RKO (cell line): Measurements from ENCODE around the gene COL15A1.

Source experiments
- DNase-seq: peaks from one replicate; pipeline ENCODE4 v3.0.0-alpha.2; 2016; ENCODE audit warnings: low spot score

Gene COL15A1

DNA sequence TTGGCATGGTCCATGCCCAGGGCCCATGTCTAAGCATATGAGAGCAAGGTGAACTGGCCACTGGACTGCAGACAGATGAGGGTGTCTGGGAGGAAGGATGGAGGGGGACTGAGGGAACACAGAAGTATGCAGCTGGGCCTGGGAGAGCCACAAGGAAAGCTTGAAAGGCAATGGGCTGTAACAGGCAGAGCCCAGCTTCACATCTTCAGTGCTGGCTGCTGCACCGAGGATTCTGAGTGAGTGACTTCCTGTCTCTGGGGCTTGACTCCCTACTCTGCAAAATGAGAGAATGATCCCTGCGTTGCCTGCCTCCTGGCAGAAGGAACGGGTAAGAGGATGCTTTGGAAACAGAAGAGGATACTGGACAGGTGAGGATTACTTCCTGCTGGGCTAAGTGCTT, 29.0 kb downstream of the COL15A1 start:
- DNase-seq = no peak

DNA sequence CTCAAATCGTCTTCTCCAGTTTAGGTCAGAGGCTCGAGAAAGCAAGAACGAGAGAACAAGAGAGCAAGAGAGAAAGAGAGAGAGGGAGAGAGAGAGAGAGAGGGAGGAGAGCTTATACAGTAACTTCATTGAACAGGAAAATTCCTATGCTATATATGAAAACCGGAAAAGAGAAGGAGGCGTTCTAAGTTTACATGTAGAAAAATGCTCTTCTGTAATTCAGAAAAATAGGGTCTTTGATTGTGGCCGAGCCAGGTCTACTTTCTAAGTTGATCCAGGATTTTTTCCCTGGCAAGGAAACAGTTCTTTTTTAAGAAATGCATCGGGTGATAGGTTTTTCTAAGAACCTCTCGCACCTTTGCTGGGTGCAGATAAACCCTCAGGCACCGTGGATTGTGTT, 29.5 kb downstream of the COL15A1 start:
- no peak for DNase-seq

DNA sequence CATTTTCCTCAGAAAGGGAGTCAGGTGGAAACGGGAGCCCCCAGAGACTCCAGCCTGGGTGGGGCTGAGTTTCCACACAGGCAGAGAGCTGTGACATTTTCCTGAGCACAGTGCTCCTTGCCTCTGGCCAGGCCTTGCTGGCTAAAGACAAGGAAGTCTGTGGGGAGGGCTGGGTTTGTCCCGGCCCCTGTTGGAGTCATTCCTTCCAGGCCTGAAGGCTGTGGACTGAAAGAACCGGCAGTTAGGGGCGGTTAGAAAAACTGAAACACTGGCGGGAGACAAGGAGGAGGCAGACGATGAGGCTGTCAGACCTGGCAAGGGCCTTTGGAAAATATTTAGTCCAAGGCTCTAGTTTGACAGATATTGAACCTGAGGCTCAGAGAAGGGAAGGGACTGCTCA, 29.9 kb downstream of the COL15A1 start:
- DNase-seq = no peak

DNA sequence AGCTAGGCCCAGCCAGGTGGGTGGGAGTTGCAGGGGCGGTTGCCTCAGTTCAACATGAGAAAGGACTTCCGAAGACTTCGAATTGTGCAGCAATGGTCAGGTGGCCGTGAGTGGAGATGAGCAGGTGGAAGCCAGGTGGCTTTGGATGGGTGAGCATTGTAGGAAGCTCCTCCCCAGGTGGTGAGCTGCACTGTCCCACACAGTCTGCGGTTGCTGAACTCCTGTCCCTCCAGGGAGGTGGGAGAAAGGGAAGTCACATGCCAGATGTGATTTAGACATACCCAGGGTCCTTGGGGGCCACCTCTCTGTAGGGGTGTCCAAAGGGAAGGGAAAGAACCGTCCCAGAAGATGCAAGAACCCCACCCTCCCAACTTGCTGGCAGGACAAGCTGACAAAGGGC, 30.4 kb downstream of the COL15A1 start:
- DNase-seq = no peak

DNA sequence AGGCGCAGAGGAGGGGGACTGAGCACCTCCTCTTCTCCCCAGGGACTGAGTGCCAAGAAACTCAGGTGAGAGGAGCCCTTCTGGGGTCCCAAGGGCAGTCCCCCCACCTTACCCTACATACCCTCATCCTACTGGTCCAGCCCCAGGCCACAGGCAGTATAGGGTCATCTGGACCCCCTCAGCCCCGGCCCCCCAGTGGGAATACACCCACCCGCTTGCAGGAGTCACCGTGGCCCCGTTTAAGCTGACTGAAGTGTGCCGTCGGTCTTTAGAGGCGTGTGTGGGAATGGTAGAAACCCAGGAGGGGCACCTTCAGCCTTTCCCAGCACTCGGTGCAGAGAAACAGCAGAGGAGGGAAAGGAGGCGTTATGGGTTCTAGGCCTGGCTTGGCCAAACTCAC, 30.8 kb downstream of the COL15A1 start:
- DNase-seq = no peak

DNA sequence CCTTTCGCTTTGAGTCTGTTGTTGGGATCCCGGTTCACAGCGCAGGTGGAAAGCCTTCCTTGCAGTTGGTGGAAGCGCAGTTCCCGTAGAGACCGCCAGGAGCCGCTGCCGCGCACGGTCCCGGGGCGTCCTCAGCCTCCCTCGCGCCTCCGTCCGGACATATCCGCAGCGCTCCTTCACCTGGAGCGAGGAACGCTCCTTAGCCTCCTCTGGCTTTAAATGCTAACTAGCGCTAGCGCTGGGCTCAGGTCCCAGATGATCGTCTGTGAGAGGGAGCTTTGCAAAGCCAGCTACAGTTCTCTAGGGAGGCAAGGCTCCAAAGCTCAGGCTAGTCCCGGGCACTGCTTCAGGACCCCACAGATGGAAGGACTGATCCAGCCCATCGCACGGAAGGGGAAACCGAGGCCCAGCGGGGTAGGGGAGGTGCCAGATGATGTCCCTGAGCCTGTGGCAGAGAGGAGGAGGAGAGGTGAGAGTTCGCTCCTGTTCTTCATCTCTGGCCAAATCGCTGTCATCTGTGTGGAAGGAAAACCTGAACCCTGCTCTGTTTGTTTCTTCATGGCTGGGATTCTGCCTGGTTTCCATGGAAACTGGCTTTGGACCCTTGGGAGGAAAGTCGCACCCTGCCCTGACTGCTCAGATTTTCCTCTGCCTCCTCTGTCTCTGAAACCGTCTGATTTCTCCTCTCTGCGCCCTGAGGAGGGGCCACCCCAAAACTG, 31.4 kb downstream of the COL15A1 start:
- DNase-seq = peak; percentile 57

DNA sequence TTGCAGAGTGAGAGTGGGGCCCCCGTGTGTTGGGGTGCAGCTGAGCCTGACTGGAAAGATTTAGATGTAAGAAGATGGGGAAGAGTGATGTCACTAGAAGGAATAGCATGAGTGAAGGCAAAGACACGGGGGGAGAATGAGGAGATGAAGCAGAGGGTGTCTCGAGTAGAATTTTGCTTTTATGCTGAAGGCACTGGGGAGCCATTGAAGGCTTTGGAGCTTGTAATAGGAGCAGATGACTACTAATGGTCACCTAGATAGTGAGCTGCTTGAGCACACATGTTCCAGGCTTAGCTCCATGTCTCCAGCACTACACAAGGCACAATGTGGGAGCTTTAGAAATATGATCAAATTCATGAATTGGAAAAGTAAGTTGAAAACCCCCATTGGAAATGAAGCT, 32.1 kb downstream of the COL15A1 start:
- no peak for DNase-seq

DNA sequence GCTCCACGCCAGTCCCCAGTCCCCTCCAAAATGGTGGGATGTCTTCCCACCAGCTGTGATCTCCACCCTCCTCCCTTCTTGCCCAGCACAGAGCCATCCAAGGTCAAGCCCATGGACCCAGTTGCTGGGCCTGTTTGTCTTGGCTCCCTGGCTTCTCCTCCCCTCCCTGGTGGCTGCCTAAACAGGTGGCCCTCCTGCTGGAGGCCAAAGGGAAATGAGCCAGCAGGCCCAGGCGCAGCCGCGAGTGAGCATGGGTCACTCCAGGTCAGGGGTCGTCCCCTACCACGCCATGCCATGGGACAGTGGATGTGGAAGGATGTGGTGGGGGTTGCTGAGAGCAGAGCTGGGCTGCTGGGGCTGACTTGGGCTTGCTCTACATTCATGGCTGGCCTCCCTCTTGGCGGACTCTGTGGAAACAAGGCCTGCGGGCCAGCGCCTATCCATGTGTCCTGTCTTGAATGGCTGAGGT, 33.6 kb downstream of the COL15A1 start:
- DNase-seq = no peak

DNA sequence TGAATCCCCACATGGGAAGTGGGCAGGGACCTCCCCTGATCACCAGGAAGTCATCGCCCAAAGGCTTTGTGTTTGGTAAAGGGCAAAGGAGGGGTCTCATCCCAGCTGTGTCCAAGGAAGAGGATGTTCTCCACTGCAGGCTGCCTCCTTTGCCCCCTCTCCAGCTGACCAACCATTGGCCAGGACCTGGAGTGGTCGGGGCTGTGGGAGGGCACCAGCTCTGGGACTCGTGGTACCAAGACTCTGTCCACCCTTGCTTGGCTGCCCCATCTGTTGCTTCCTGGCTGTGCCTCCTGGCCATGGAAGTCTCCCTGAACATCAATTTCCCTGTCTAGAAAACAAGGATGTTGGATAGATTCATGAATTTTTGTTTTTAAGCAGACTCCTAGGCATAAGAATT, 34.1 kb downstream of the COL15A1 start:
- no peak for DNase-seq

DNA sequence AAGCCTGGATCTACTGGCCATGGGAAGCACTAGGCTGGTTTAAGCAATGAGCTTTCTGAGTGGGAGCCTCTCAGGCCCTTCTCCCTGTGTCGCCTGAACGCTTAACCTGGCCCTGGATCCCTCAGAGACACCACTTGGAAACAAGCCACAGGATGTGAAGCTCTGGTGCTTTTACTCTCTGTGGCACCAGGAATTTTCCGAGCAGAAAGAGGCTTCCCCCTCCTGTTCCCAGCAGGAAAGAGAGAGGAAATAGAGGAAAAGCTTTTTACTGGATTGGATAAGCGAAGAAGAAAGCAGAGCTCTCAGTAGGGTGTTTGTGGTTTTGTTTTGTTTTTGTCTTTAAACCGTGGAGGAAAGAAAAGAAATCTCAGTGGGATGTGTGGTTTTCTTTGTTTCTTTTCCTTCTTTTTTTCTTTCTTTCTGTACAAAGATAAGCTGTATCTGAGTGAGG, 34.5 kb downstream of the COL15A1 start:
- no peak for DNase-seq

DNA sequence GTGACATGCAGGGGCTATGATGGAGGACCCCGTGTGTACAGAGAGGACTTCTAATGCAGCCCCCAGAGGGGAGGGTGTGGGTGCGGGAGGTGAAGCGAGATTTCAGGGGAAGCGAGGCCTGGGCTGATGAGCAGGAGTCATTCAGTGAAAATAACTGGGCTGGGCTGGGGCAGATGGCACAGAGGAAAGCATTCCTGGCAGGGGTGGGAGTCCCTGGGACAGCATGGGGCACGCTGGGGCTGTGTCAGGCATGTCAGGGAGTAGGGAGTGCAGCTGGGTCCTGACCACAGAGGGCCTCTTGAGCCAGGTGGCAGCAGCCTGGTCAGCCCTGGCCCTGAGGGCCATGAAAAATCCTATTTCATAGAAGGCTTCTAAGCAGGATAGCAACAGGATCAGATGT, 36.6 kb downstream of the COL15A1 start:
- DNase-seq = no peak

DNA sequence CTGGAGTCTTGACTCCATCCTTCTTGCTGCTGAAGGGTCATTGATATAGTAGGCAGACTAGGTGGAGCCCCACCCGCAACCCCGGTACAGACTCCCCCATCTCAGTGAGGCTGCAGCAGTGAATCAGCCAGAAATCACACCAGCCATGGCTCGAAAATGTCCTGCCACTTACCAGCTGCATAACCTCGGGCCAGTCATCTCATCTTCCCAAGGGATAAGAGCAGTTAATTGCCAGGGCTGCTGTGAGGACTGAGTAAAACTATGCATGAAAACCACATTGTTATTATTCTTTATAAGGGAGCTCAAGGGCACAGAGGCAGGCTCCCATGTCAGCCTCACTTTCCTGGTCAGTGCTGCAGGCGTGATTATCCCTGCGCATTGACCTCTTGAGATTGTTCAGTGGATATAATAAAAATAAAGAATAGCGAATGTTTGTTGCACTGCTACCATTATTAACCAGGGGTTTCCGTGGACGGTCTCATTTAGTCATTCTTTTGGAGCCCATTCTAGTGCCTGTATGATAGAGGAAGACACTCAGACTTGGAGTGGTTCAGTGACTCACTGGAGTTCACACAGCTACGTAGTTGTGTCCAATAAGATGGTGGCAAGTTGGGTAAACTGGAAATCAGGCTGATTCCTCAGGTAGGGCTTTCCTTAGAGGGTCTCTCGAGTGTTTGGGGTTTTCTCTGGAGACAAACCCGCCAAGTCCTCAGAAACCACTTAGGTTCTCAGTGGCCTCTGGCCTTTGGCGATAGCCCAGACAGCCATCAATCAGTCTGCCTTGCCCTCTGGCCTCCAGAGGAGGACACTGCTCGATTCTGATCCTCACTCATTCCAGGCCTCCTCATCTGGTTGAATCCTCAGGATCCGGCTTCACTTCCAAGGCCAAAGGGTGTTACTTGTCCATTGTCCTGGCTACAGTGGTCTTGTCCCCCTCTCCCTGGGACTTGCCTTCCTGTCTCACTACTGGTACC, 39.9 kb downstream of the COL15A1 start:
- no peak for DNase-seq

DNA sequence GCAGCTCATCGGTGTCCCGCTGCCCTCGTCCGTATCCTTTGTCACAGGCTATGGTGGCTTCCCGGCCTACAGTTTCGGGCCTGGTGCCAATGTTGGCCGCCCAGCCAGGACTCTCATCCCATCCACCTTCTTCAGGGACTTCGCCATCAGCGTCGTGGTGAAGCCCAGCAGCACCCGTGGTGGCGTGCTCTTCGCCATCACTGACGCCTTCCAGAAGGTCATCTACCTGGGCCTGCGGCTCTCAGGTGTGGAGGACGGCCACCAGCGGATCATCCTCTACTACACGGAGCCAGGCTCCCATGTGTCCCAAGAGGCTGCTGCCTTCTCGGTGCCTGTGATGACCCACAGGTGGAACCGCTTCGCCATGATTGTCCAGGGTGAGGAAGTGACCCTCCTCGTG, 41.9 kb downstream of the COL15A1 start:
- DNase-seq = no peak

DNA sequence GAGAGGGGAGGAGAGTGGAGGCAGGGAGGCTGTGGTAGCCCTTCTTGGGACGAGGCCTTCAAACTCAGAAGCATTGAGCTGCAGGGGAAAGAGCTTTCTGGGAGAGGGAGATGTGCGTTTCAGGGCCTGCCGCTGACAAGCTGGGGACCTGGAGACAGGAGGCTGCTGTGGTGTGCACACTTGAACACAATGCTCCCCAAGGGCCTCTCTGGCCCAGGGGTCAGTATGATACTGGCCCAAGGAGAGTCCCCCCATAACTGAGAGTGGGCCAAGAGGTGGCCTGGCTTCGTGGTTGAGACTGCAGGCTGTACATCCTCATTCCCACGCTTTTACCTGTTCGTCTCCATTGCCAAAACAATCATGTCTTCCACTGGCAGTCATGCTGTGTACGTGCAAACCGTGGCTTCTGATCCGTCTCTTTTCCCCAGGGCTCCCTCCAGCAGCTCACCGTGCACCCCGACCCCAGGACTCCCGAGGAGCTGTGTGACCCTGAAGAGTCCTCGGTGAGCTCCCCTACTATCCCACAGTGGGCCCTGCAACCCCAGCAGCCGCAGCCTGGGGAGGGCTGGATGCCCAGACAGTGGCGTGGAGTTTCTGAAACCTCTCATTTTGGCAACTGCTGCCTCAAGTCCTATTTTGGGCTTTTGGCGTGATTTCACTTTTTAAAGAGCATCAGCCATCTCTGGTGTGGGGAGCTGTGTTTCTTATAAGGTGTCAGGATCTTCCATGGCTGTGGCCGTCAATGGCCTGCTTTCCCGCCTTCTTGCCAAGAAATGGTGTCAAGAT, 43.4 kb downstream of the COL15A1 start:
- DNase-seq = no peak

DNA sequence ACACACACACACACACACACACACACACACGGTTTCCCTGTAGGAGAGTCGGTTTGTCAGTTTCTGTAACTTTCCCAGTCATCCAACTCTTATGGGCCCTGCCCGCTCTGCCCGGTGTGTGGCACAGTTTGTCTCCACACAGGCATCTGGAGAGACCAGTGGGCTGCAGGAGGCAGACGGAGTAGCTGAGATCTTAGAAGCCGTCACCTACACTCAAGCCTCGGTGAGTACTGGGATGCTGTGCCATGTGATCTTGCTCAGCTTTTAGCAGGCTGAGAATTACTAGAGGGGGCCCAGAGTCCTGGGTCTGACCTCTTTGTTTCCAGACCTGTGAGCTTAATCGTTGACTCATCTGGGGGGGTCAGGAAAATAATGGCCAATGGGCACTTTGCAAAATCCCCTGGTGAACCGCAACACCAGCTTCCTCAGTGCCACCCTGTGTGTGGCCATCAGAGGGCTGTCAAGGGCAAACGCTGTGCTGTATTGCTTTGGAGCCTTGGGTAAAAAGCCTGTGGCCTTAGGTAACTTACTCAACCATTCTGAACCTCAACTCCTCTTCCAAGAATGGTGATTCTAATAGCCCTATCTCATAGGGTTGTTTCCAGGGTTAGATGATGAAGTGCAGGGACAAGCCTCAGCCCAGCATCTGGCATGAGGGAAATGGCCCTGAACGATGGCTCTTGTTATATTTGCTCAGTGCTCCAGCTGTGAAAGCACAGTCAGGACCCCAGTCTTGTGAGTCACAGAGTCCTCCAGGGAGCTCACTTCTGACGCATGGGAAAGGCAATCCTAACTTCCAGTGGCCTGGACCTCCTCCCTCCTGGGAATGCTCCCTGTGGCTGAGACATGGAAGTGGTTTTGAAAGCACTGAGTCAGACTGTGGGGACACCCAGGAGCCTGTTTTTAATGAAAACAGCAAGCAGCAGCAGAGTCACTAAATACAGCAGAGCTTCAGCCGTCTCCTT, 45.6 kb downstream of the COL15A1 start:
- peak; percentile 59 for DNase-seq

DNA sequence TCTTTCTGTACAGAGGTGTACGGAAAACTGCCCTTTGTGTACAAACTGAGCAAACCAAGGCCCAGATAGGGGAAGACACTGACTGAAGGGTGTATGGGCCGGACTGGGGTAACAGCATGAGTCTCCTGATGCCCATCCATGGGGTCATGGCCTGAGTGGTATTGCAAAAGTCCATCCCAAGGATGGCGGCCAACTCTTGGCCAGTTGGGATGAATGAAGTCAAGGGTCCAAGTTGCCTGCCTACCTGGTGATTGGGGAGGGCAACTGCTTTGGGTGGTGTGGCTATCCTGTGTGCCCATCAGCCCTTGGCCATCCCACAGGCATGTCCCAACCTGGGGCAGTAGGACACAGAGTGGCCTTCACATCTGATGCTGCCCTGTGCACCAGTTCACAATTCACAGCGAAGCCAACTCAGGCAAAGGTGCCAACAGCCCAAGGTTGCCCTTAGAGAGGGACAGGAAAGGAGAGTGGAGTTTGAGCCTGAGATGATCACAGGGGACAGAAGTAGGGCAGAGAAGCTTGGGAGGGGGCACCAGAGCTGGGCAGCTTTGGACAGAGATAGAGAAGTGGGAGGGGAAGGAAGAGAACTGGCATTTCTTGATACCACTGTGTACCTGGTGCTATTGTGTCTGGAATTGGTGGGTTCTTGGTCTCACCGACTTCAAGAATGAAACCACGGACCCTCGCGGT, 46.6 kb downstream of the COL15A1 start:
- no peak for DNase-seq

DNA sequence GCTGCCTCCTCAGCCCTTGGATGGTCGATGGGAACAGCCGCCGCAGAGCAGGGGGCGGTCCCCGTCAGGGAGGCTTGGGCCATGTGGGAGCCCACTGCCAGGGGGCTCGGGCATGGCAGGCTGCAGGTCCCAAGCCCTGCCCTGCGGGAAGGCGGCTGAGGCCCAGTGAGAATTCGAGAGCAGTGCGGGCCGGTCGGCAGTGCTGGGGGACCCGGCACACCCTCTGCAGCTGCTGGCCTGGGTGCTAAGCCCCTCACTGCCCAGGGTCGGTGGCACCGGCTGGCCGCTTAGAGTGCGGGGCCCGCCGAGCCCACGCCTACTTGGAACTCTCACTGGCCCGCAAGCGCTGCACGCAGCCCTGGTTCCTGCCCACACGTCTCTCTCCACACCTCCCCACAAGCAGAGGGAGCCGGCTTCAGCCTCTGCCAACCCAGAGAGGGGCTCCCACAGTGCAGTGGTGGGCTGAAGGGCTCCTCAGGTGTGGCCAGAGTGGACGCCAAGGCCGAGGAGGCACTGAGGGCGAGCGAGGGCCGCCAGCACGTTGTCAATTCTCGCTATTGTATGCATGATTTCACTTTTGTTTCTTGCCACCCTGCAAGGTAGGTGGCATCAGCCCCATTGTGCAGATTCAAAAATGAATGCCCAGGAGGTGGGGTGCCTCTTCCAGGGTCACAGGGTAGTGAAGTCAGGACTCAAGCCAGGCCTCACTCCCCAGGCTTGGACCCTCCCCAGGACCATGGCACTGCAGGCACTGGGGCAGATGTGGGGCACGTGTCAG, 48.6 kb downstream of the COL15A1 start:
- DNase-seq = no peak

DNA sequence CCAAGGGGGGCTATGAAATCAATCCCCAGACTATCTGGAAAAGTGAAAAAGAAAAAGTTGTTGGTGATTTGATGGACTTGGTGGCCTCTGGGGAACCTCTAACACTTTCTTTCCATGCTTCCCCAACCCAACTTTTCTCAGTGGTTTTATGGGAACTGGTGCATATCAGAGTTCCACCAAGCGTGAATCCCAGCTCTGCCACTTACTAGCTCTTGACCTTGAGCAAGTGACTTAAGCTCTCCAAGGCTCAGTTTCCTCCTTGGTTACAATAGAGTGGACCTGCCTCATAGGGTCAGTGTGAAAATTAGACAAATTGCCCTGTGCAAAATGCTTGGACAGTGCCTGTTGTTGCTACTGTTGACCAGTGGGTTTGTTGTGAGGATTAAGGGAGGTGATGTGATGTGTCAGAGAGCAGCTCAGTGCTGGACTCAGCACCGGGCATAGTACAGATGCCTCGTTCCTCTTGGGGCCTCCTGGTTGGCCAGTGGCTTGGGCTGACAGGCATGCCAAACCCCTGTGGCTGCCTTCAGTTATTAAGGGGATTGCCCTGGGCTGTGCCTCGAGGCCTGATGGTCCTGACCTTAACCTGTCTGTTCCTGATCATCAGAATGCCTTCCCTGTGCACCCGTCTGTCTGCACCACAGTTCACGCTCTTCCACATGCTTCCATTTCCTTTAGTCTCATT, 49.3 kb downstream of the COL15A1 start:
- DNase-seq = no peak

DNA sequence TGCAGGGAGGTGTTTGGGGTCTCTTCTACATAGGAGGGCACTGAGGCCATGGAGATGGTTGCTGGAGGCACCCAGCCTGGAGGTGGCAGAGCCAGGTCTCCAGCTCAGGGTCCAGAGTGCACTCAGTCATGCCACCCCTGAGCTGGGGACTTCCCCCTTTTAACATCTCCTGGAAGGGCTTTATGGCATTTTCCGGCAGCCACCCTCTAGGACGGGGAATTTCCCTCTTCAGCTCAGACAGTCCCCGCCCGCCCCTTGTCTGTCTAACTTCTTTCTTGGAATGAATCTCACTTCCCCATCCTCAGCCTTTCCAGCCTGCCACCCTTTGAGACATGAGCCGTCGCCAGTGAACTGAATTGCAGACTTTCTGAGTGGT, 49.9 kb downstream of the COL15A1 start:
- no peak for DNase-seq
